ENCODE results near the gene ZNF462. TPM values are rescaled to one million over a fixed set of nuclear protein-coding genes. Genes with fewer than 3 reads are reported as not detected.
"Not testable (repeated sequence)": the region's sequence is repeated elsewhere in the genome, so short reads cannot be mapped to it uniquely, and the experiment has no call there.

Gene ZNF462
- total RNA-seq, 2 experiments from 2014 or later, result 0.33 to 0.40 TPM

DNA sequence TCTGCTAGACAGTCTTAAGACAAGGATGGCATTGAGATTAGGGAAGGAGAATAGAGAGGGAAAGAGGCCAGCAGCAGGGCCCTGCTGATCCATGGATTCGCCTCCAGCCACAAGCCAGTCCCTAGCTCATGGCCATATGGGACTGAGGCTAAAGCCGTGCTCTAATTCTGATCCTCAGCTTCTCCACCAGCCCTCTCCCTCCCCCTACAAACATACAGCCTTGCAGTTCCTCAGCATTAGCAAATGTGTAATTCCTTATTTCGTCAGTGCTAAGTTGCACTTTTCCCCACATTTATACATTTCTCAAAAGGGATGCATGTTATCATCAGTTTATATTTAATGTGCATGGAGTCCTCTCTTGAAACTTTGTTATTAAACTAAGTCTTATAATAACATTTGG lies 34.8 kb downstream of the ZNF462 start:
- Mint-ChIP-seq H3K27ac (no peak overlapping the region), H3K4me1 (ENCODE audit: low read depth) (no peaks in the 10 kb centered on the region), H3K9me3 (peaks cover 11% of the 10 kb centered on the region), H3K4me3 (no peak overlapping the region), H3K36me3 (ENCODE audit: low read depth) (no peaks in the 10 kb centered on the region), H3K27me3 (ENCODE audit: low read depth) (no peaks in the 10 kb centered on the region)
- CTCF ChIA-PET, result no interaction called here
- no peak for DNase-seq
- intact Hi-C loops (cut with micrococcal nuclease), result no loop called here

DNA sequence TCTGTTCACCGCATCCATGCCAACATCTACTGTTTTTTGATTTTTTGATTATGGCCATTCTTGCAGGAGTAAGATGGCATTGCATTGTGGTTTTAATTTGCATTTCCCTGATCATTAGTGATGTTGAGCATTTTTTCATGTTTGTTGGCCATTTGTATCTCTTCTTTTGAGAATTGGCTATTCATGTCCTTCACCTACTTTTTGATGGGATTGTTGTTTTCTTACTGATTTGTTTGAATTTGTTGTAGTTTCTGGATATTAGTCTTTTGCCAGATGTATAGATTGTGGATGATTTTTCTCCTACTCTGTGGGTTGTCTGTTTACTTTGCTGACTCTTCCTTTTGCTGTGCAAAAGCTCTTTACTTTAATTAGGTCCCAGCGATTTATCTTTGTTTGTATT lies 37.6 kb downstream of the ZNF462 start:
- H3K4me1 Mint-ChIP-seq (ENCODE audit: low read depth); H3K4me3 Mint-ChIP-seq; H3K27me3 Mint-ChIP-seq (ENCODE audit: low read depth); DNase-seq; CTCF ChIA-PET; H3K36me3 Mint-ChIP-seq (ENCODE audit: low read depth); H3K27ac Mint-ChIP-seq; intact Hi-C loops (cut with micrococcal nuclease): not testable (repeated sequence)
- H3K9me3 Mint-ChIP-seq, result peaks cover 31% of the 10 kb centered on the region

DNA sequence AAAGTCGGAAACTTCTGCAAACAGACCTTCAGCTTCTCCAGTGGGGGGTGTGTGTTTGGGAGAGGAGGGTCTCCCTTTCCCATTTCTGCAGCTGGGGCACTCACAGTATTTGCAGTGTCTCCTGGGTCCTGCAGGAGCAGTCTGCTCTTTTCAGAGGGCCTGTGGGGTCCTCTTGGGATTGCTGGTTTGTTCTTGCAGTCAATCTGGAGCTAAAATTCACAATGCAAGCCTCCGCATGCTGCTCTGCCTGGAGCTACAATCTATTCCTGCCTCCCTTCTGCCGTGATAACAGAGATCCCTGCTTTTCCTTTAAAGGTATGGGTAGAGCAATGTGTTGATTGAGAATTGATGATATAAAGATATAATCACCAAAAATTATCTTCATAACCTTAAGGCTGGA lies 43.2 kb downstream of the ZNF462 start:
- intact Hi-C loops (cut with micrococcal nuclease), result no loop called here
- Mint-ChIP-seq H3K4me3 (no peak overlapping the region), H3K4me1 (ENCODE audit: low read depth) (no peaks in the 10 kb centered on the region), H3K36me3 (ENCODE audit: low read depth) (no peaks in the 10 kb centered on the region), H3K9me3 (peaks cover 26% of the 10 kb centered on the region), H3K27me3 (ENCODE audit: low read depth) (no peaks in the 10 kb centered on the region), H3K27ac (no peak overlapping the region)
- no peak for DNase-seq
- CTCF ChIA-PET, result no interaction called here

DNA sequence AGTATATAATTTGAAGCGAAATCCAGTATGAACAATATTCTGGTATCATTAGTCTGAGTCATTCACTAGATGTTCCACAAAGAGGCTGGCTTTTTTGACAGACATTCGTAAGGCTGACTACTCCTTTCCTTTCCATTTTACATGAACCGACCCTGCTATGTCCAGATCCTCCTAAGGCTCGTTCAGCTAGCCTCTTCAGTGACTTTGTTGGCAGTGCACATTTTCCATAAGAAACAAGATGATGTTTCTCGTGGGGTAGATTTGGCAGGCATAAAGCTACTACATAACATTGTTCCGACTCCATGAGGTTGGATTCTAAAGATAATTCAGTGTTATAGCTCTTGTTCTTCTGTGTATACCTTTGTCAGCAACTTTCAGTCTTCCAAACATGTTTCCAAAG lies 49.0 kb downstream of the ZNF462 start:
- Mint-ChIP-seq H3K9me3 (no peaks in the 10 kb centered on the region), H3K27me3 (ENCODE audit: low read depth) (peaks cover 5% of the 10 kb centered on the region), H3K36me3 (ENCODE audit: low read depth) (no peaks in the 10 kb centered on the region), H3K27ac (no peak overlapping the region), H3K4me3 (no peak overlapping the region), H3K4me1 (ENCODE audit: low read depth) (peaks cover 2% of the 10 kb centered on the region)
- intact Hi-C loops (cut with micrococcal nuclease), result no loop called here
- CTCF ChIA-PET, result no interaction called here
- no peak for DNase-seq

DNA sequence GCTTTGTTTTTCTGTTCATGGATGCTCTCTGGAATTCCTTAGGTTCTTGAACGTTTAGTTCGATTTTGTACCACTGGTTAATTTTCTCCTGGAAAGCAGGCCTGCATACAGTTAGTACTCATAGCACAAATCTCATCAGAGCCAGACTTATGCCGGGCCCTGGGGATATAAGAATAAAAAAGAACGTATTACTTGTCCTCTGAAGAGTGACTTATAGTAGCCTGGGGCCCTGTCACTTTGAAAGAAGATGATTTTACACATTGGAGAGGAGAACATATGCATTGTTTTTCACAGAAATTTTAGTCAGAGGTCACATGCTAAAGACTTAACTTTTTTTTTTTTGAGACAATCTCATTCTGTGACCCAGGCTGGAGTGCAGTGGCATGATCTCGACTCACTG lies 50.3 kb downstream of the ZNF462 start:
- Mint-ChIP-seq H3K27me3 (ENCODE audit: low read depth) (peaks cover 5% of the 10 kb centered on the region), H3K4me1 (ENCODE audit: low read depth) (peaks cover 2% of the 10 kb centered on the region), H3K27ac (no peak overlapping the region), H3K36me3 (ENCODE audit: low read depth) (no peaks in the 10 kb centered on the region), H3K9me3 (no peaks in the 10 kb centered on the region), H3K4me3 (no peak overlapping the region)
- CTCF ChIA-PET, result no interaction called here
- intact Hi-C loops (cut with micrococcal nuclease), result no loop called here
- no peak for DNase-seq

DNA sequence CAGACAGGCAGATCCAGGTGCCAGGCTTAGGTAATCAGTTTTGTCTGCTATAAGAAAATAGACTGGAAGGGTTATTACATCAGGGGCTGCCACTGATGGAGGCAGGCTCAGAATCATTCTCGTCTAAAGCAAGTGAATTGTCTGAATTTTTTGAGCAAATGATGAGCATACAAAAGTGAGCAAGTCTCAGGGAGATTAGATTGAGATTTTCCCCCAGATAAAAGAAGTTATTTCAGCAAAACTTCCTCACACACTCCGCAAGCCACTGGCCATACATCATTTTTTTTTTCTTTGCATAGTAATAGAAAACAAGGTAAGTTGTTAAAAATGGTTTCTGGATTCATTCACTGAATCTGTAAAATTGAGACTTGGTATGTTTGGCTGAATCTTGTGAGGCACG lies 52.9 kb downstream of the ZNF462 start:
- Mint-ChIP-seq H3K27me3 (ENCODE audit: low read depth) (peaks cover 5% of the 10 kb centered on the region), H3K4me1 (ENCODE audit: low read depth) (peaks cover 2% of the 10 kb centered on the region), H3K27ac (no peak overlapping the region), H3K36me3 (ENCODE audit: low read depth) (no peaks in the 10 kb centered on the region), H3K9me3 (no peaks in the 10 kb centered on the region), H3K4me3 (no peak overlapping the region)
- CTCF ChIA-PET, result no interaction called here
- DNase-seq, result no peak
- intact Hi-C loops (cut with micrococcal nuclease), result no loop called here

DNA sequence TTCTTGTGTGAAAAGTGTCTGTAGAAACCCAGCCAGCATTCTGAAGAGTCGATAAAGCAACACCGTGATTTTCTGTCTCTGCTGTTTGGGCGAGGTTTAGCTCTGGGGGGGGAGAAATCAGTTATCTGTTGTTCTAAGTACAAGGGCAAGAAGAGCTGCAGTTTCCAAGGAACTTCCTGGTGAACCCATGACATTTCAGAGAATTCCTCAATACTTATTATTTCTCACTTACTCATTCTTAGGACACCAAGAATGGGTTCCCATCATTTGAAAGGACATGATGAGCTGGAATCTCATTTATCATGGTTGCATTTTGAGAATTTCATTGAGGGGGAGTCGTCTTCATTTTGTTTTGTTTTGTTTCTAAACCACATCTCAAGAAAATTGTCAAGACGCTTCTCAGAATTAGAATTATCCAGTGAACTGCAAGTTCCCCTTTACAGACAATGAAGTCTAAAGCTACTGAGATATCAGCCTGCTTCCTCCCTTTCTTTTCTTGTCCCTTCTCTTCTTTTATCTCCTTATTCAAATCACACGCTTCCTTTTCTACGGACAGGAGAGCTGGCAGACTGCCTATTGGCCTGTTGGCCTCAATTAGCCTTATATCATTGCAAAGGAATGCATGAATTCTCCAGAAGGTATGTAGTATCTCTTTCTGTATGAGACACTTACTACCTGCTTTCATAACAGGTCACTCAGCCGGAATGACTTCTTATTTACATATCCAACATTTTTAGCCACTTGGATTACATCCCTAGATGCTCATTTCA lies 53.7 kb downstream of the ZNF462 start:
- no peak overlapping the region for H3K4me3 Mint-ChIP-seq
- no peaks in the 10 kb centered on the region for H3K9me3 Mint-ChIP-seq
- DNase-seq, result no peak
- intact Hi-C loops (cut with micrococcal nuclease), result no loop called here
- peaks cover 10% of the 10 kb centered on the region for H3K4me1 Mint-ChIP-seq (ENCODE audit: low read depth)
- no peaks in the 10 kb centered on the region for H3K36me3 Mint-ChIP-seq (ENCODE audit: low read depth)
- no peak overlapping the region for H3K27ac Mint-ChIP-seq
- H3K27me3 Mint-ChIP-seq (ENCODE audit: low read depth), result peaks cover 5% of the 10 kb centered on the region
- CTCF ChIA-PET, result no interaction called here

DNA sequence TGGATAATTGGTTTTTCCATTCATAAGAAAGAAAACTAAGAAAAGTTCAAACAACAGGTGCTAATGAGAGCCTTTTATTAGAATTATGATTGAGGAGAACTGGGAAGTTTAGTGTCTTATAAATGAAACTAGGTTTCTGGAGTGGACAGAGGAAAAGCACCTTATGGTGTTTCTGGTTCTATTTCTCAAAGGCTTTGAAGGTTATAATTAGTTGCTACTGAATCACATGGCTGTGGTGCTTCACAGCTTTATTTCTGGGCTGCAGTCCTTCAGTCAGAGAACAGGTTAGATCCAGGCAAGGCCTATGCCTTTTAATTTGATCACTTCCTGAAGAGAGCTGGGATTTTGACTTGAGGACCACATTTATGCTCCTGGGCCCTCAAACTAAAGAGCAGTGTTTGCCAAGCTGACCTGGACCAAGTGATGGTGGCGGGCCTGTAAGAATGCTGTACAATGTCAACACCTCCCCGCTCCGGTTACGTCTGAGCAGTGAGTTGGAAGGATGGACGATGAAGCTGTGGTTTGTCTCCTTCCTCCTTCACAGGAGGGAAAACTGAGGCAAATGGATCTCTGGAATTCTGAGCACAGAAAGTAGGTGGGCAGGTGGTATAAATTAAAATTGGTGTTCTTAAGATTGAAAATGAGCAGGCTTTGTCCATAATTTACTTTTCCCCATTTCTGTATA lies 56.0 kb downstream of the ZNF462 start:
- H3K27me3 Mint-ChIP-seq (ENCODE audit: low read depth), result peaks cover 5% of the 10 kb centered on the region
- no peak overlapping the region for H3K4me3 Mint-ChIP-seq
- DNase-seq, result no peak
- H3K4me1 Mint-ChIP-seq (ENCODE audit: low read depth), result peaks cover 12% of the 10 kb centered on the region
- intact Hi-C loops (cut with micrococcal nuclease), result no loop called here
- no peaks in the 10 kb centered on the region for H3K9me3 Mint-ChIP-seq
- no peak overlapping the region for H3K27ac Mint-ChIP-seq
- H3K36me3 Mint-ChIP-seq (ENCODE audit: low read depth), result no peaks in the 10 kb centered on the region
- CTCF ChIA-PET, result no interaction called here

DNA sequence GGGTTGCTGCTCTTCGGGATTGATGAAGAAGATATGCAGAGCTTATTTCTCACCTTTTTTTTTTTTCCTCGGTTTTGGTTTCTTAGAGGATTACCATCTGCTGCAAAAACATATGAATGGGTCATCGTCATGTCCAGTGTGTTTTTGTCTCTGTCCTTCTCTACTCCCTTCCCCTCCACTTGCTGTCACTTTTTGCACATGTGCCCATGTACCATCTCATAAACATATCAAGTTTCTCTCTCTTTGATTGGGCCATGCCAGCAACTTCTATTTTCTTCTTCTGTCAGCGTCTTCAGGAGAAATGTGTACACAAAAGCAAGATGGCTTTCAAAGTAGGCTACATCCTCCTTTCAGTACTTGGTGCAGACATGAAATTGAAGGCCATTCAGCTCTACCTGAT lies 57.1 kb downstream of the ZNF462 start:
- intact Hi-C loops (cut with micrococcal nuclease), result no loop called here
- no peak overlapping the region for H3K27ac Mint-ChIP-seq
- CTCF ChIA-PET, result interaction anchor here (0.6 kb wide), 1 partner anchor 45 kb away, joined by 3 read pairs; no protein-coding TSS in a partner anchor

DNA sequence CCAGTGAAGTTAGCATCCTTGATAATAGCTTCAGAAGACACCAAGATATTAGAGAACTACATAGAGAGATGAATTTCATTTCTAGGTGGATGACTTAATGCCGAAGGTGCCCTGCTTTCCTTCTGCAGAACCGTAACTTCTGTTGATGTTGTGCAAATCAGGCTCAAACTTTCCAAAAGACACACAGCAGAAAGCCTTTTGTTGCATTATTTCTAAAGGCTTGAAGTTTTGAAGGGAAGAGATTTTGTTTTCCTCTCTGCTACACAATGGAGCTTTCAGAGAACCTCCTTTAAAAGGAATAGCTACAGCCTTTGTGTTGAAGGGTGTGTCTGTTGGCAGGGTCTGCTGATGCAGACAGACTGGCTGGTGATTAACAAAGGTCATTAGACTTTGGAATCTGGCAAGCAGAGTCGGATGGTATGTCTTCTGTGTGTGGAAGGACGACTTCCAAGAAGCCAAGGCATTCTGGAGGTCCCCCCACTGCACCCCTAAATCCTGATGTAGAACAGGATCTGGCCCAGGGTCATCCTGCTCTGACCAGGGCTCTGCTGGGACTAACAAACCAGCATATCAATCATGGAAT lies 57.8 kb downstream of the ZNF462 start:
- no peak overlapping the region for H3K4me3 Mint-ChIP-seq
- no peak overlapping the region for H3K27ac Mint-ChIP-seq
- H3K36me3 Mint-ChIP-seq (ENCODE audit: low read depth), result no peaks in the 10 kb centered on the region
- no peak for DNase-seq
- intact Hi-C loops (cut with micrococcal nuclease), result loop anchor here (1.0 kb wide), 1 partner anchor 45 kb away; no protein-coding TSS in a partner anchor
- H3K4me1 Mint-ChIP-seq (ENCODE audit: low read depth), result peaks cover 12% of the 10 kb centered on the region
- peaks cover 4% of the 10 kb centered on the region for H3K9me3 Mint-ChIP-seq
- CTCF ChIA-PET, result no interaction called here
- no peaks in the 10 kb centered on the region for H3K27me3 Mint-ChIP-seq (ENCODE audit: low read depth)

More for the DNA sequence above, 57.1 kb downstream of the ZNF462 start:
- no peak for DNase-seq
- Mint-ChIP-seq H3K27me3 (ENCODE audit: low read depth) (peaks cover 3% of the 10 kb centered on the region), H3K4me1 (ENCODE audit: low read depth) (peaks cover 12% of the 10 kb centered on the region), H3K9me3 (peaks cover 4% of the 10 kb centered on the region), H3K36me3 (ENCODE audit: low read depth) (no peaks in the 10 kb centered on the region), H3K4me3 (no peak overlapping the region)

DNA sequence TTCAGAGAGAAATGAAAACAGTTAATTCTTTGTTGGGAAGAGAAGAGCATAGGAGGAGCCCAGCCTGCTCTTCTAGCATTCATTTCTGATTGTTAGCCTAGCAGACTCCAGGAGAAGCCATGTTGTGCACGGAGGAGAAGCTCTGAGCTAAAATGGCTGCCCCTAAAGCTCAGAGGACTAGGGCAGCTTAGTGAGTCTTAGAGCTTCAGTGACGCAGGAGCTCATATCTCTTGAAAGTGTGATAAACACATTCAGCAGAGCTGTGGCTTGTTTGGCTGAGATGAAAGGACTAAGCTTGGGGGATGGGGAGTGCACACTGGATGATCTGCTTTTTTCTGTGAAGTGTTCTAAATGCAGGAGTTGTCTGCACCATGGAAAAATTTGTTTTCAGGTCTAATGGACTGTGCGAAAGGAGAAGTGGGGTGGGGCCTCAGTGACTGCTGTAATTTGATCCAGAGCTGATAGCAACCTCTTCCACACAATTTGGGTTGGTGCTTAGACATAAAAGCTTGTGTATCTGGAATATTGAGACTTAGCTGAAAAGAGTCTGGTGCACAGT lies 58.5 kb downstream of the ZNF462 start:
- peaks cover 4% of the 10 kb centered on the region for H3K9me3 Mint-ChIP-seq
- intact Hi-C loops (cut with micrococcal nuclease), result loop anchor here (1.0 kb wide), 1 partner anchor 44 kb away; no protein-coding TSS in a partner anchor
- peaks cover 12% of the 10 kb centered on the region for H3K4me1 Mint-ChIP-seq (ENCODE audit: low read depth)
- H3K27me3 Mint-ChIP-seq (ENCODE audit: low read depth), result no peaks in the 10 kb centered on the region
- no peak overlapping the region for H3K4me3 Mint-ChIP-seq
- no peak overlapping the region for H3K27ac Mint-ChIP-seq
- CTCF ChIA-PET, result no interaction called here
- H3K36me3 Mint-ChIP-seq (ENCODE audit: low read depth), result no peaks in the 10 kb centered on the region
- peak; percentile 45 for DNase-seq

DNA sequence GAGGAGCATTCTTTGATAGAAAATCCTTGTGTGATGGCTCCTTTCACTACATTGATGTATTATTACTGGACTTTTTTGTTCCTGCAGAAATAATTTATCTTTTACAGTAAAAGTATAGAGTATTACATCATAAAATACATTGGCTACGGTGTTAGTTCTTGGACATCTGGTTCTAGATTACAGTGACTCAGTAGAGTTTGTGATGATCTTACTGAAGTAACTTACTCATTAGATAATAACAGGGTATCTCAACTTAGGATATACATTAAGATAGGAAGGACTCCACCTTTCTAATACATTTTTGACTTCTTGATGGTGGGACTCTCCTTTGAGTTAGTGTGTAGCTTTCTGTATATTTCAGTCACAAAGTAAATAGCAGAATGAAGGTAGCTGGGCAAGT lies 59.1 kb downstream of the ZNF462 start:
- Mint-ChIP-seq H3K9me3 (peaks cover 4% of the 10 kb centered on the region), H3K4me3 (no peak overlapping the region), H3K27me3 (ENCODE audit: low read depth) (no peaks in the 10 kb centered on the region), H3K36me3 (ENCODE audit: low read depth) (no peaks in the 10 kb centered on the region), H3K27ac (no peak overlapping the region), H3K4me1 (ENCODE audit: low read depth) (peaks cover 10% of the 10 kb centered on the region)
- CTCF ChIA-PET, result no interaction called here
- no peak for DNase-seq
- intact Hi-C loops (cut with micrococcal nuclease), result no loop called here

All from activated naive CD4-positive, alpha-beta T cell treated with anti-CD3 and anti-CD28 coated beads for 36 hours (primary cell).